IPS-18c (cell line): ENCODE results near the gene TRHDE.

ENCODE experiments used
- H3K4me3 ChIP-seq: 2 replicates; pipeline ENCODE4 v1.7.0; 2013; ENCODE audit warnings: low read depth, mild to moderate bottlenecking, low read length, moderate library complexity; ENCODE audit not compliant: insufficient read depth
- H3K9me3 ChIP-seq: one replicate; pipeline ENCODE4 v1.6.1; 2013; ENCODE audit warnings: mild to moderate bottlenecking, low read length, moderate library complexity; ENCODE audit not compliant: control insufficient read depth, insufficient read depth

The TRHDE gene

DNA sequence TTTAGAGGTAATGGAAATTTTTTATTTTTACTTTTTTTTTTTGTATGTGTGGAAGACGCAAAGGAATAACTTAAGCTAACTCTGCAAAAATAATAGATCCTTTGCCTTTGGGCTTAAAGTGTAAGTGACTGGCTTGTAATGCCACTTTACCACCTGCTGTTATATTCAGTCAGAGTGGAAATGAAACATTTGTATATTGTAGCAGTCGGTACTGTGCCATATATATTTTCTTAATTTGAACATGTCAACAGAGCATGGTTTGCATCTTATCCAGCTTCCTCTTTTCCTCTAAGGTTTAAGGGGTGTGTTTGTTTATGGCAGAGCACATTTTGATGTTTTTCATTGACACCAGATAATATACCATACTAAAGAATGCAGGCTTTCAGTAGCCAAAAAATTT is 176.6 kb downstream of the TRHDE start:
- H3K9me3 ChIP-seq = no peaks in the 10 kb centered on the region
- no peak overlapping the region for H3K4me3 ChIP-seq

DNA sequence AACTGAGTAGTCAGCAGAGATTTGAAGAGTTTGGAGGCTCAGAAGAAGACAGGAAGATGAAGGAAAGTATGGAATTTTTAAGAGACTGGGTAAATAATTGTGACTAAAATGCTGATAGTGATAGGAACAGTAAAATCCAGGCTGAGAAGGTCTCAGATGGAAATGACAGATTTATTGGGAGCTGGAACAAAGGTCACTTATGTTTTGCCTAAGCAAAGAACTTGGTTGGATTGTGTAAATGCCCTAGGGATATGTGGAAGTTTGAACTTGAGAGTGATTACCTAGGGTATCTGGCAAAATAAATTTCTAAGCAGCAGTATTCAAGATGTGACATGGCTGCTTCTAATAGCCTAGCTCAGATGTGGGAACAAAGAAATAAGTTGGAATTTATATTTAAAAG is 180.9 kb downstream of the TRHDE start:
- Histone ChIP-seq H3K4me3 (no peak overlapping the region), H3K9me3 (peaks cover 3% of the 10 kb centered on the region)

DNA sequence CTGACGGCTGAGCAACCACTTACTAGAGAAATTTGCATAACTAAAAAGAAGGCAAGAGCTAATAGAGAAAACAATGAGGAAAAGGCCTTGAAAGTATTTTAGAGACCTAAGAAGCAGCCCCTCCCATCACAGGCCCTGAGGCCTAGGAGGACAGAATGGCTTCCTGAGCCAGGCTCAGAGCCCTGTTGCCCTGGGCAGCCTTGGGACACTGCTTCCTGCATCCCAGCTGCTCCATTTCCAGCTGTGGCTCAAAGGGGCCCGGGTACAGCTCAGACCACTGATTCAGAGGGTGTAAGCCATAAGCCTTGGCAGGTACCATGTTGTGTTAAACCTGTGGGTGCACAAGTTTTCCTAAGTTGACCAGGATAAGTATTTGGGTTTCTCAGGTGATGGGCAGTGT is 181.4 kb downstream of the TRHDE start:
- H3K4me3 ChIP-seq = no peak overlapping the region

DNA sequence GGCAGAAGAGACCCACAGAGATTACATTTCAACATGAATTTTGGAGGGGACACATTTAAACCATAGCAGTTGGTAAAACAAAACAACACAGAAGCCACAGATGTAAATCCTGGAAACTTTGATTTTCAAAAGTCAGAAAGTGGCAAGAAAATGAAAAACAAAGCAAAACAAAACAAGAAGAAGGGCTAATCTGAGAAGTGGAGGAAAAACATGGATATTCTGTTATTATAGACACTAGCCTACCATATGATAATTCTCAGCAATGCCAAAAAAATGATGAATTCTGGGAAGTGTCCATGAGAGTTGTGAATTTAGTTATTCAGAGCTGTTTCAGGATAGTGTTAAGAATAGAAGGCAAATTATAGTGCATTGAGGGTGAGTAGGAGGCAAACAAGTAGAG is 192.3 kb downstream of the TRHDE start:
- Histone ChIP-seq H3K4me3 (no peak overlapping the region), H3K9me3 (no peaks in the 10 kb centered on the region)

More for the DNA sequence above, 181.4 kb downstream of the TRHDE start:
- H3K9me3 ChIP-seq = peaks cover 3% of the 10 kb centered on the region

DNA sequence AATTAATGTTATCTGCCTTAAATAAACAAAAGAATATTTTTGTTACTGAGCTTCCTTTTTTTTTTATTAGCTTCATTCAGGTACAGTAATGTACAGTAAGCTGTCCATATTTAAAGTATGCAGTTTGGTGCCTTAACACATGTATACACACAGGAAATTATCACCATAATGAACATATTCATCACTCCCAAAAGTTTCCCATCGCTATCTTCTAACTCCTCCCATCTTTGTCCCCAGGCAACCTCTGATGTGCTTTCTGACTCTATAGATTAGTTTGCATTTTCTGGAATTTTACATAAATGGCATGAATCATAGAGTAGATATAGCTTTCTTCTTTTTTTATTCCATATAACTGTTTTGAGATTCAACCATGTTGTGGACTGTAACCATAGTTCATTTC is 193.0 kb downstream of the TRHDE start:
- Histone ChIP-seq H3K9me3 (no peaks in the 10 kb centered on the region), H3K4me3 (no peak overlapping the region)

DNA sequence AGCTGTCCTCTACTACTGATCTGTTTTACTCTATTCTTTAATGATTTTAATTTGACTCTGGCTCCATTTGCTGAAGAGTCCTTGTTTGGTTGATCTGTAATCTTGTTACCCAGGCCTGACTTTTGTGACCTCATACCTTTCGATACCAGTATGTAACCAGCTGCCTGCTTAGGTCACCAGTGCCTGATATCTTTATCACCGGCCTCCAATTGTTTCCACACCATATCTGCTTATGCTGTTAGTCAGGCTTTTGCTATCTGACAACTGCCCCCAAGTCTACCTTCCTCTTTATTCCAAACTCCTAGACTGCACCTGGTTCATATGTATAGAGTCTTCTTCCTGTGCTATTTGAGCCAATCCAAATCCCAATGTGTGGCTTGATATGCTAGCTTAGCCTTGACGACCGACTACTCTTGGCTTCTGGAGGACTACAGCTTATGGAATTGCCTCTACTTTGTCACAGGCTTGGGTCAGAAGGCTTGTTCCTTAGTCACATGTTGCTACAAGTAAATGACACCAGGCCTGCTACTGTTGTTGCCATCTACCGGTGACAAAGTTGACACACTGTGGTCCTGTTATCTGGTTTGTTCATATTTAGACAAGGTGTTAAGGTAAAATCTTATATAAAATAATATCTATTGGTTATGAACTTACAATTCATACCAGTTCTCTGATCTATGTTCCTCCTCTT is 193.9 kb downstream of the TRHDE start:
- Histone ChIP-seq H3K4me3 (no peak overlapping the region), H3K9me3 (no peaks in the 10 kb centered on the region)

DNA sequence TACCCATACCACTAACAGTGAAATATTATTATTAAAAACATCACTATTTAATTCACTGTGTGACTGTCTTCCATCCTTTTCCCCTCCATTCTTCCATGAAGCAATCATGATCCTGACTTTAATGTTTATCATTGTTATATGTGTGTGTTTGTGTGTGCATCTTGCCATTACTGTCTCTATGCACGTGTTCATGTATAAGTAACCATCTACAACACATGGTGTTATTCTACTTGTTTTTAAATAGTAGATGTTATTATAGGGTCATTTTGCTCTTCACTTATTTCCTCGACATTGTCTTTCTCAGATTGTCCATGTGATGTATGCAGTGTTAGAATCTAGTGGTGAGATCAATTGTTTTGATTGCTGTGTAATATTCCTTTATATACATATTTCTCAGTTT is 195.8 kb downstream of the TRHDE start:
- H3K9me3 ChIP-seq = no peaks in the 10 kb centered on the region
- no peak overlapping the region for H3K4me3 ChIP-seq

DNA sequence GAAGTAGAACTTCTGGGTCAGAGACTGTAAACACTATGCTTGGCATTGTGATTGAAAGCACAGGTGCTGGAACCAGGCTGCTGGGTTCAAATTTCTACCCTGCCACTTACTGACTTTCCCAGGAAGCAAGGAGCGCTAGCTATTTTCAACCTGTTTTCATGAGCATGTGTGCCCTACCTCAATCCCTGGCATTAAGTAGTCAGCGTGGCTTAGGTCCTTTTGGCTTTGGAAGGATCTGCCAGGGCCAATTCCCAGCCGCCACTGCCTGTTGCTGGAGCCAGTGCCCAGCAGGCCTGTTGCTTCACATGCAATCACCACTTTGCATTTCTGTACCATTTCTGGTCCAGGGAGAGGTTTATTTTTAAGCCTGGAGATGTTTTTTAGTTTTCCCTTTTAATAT is 196.3 kb downstream of the TRHDE start:
- no peak overlapping the region for H3K4me3 ChIP-seq

DNA sequence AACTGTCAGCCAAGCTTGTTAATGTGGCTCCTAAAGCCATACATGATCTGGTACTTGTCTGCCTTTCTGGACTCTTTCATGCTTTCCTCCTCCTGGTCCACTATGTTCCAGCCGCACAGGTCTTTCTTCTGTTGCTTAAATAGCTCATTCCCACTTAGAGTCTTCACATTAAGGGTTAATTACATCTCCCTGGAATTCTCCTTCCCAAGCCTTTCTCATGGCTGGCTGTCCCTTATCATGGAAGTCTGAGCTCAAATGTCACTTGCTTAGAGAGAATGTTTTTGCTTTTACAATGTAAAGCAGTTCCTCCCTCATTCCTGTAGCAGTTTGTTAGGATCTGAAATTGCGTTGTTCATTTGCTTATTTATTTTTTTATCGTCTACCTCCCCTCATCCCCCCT is 199.6 kb downstream of the TRHDE start:
- H3K9me3 ChIP-seq = no peaks in the 10 kb centered on the region
- H3K4me3 ChIP-seq = no peak overlapping the region

More for the DNA sequence above, 196.3 kb downstream of the TRHDE start:
- H3K9me3 ChIP-seq = no peaks in the 10 kb centered on the region

DNA sequence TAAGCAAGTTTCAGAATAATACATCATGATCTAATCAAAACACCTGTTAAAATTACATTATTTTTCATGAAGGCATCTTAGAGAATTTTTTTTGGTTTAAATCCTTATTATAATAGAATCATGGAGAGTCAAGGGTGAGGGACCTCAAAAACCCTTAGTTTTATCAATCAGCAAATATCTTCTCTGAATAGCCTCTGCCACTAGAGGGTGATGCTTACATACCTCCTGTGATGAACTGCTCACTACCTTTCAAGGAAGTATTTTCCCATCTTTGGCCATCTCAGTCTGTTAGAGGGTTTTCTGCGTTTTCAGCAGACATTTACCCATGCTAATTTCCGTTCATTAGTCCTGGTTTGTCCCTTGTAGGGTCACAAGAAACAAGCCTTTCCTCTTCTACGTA is 200.2 kb downstream of the TRHDE start:
- H3K9me3 ChIP-seq = no peaks in the 10 kb centered on the region

DNA sequence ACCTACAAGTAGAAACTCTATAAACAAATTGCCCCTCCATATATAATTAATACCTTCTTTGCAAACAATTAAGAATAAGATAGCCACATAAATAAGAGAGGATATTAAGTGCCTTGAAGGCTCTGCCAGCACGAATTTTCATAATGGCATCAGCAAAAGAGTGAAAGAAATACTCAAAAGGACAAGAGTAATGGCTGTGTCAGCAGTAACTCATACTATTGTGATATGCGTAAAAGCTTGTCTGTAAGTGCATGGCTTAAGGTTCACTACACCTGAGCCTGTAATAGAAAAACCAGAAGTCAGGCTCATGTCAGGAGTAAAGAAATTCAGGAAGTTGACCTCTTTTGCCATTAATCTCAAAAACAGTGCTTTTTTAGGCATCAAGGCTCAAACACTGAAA is 204.1 kb downstream of the TRHDE start:
- no peaks in the 10 kb centered on the region for H3K9me3 ChIP-seq
- H3K4me3 ChIP-seq = no peak overlapping the region

More for the DNA sequence above, 200.2 kb downstream of the TRHDE start:
- no peak overlapping the region for H3K4me3 ChIP-seq

DNA sequence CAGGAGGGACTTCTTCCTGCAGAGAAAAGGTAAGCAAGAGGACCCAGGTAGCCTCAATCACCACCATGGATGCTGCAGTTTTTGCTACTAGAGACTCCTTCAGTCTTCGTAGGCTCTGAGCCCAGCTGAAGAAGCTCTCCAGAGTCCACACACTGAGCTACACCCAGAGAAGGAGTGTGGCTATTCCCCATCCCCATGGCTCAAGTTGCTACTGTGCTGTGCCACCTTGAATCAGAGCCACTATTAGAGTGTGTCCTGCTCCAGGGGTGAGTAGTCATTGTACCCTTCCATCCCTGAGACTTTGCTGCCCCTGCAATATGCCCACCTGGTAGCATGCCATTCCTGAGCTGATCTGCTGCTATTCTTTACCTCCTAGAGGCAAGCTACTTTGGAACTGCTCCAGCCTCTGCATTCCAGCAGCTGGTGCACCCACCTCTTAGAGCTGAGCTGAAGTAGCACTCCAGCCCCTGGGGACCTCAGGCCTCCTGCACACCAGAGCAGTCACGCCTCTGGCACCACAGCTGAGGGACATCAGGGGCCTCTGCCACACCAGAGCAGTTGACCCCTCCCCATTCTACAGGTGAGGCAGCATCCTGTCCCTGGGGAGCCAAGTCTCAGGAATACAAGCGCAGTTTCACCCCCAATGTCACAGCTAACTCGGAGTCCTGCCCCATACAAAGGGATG is 213.0 kb downstream of the TRHDE start:
- Histone ChIP-seq H3K4me3 (no peak overlapping the region), H3K9me3 (no peaks in the 10 kb centered on the region)

DNA sequence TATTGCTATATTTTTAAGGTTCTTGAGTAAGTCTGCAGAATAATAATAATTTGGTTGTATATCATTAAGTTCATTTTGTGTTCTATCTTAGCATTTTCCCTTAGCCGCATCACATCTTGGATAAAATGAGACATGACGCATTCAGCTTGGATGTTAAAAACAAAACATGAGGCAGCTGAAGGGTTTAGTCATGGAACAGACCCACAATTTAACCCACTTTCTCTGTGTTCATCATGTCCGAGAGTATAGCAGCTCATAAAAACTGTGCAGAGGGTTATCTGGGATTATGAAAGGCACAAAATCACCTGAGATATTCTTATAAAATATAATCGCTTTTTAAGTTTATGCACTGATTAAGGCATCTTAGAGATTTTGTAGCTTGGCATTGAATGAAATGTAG is 219.3 kb downstream of the TRHDE start:
- Histone ChIP-seq H3K4me3 (no peak overlapping the region), H3K9me3 (no peaks in the 10 kb centered on the region)

DNA sequence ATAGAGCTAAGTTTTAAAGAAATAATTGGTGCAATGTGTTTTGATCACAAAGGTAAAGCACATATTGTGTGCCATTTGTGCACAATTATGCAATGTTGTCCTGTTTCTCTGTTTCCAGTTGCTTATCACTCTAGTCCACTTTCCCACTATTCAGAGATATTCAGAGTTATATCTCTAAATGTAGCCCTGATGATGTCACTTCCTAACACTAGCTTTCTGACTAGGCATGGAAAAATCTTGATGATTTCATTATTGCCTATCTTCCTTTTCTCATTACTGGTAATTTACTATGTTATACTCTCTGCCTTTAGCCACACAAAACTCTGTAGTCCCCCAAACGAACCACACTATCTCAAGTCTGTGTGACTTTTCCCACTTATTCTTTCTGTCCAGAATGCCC is 221.2 kb downstream of the TRHDE start:
- Histone ChIP-seq H3K4me3 (no peak overlapping the region), H3K9me3 (no peaks in the 10 kb centered on the region)

DNA sequence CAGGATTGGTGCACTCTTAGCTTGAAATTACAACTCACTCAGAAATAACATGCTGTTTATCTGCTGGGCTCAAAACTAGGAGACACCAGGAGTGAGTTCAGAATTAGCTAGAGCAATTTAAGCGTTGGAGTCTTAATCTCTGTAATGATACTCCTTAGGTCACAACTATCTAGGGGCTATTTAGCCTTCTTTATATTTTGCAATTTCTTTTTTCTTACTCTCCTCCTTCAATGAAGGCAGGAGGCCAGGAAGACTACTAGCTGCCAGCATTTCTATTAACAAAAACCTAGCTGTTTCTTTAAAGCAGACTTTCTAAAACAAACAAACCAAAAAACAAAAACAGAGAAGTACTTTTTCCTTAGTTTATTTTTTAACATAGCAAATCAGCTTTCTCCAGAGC is 226.2 kb downstream of the TRHDE start:
- no peaks in the 10 kb centered on the region for H3K9me3 ChIP-seq
- no peak overlapping the region for H3K4me3 ChIP-seq

DNA sequence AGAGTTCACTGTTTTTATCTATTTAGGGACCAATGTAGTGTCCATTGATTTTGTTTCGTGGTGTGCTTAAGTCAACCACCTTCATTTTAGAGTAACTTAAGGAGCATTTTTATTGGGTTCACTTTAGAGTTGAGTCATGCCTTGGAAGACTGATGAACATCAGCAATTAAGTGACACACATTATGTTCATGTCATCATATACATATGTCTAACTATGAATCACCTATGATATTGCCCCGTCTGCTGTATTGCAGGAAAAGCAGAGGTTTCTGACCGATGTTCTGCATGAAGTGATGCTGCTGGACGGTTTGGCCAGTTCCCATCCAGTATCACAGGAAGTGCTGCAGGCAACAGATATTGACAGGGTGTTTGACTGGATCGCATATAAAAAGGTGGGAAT is 227.1 kb downstream of the TRHDE start:
- Histone ChIP-seq H3K4me3 (no peak overlapping the region), H3K9me3 (no peaks in the 10 kb centered on the region)

DNA sequence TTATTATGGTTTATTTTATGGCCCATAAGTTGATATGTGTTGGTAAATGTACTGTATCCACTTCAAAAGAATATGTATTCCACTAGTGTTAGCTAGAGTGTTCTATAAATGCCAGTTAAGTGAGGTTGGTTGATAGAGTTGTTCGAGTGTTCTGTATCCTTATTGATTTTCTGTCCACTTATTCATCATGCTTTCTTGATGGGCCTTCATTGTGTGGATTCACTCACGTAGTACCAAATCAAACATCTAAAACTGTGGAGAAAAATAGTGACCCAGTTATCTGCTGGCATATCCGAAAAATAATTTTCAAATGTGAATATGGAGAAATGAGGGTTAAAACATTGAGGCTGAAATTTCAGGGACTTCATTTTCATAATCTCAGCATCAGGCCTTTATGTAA is 230.4 kb downstream of the TRHDE start:
- no peak overlapping the region for H3K4me3 ChIP-seq

DNA sequence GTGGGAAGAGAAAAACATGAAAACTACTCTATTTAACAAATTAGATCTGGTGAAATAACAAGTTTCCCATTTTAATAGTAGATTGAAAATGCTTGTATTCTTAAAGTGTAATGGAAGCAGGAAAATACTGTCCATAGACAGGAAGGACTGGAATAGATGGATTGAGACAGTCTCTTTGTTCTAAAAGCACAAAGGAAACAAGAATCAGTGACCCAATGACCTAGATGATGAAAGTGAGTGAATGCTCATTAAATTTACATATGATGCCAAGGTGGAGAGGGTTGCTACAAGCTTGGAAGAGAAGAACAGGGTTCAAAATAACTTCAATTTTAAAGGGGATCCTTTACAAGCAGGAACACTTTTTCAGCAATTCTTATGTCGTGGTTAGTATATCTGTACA is 233.1 kb downstream of the TRHDE start:
- Histone ChIP-seq H3K9me3 (no peaks in the 10 kb centered on the region), H3K4me3 (no peak overlapping the region)

More for the DNA sequence above, 230.4 kb downstream of the TRHDE start:
- H3K9me3 ChIP-seq = no peaks in the 10 kb centered on the region

DNA sequence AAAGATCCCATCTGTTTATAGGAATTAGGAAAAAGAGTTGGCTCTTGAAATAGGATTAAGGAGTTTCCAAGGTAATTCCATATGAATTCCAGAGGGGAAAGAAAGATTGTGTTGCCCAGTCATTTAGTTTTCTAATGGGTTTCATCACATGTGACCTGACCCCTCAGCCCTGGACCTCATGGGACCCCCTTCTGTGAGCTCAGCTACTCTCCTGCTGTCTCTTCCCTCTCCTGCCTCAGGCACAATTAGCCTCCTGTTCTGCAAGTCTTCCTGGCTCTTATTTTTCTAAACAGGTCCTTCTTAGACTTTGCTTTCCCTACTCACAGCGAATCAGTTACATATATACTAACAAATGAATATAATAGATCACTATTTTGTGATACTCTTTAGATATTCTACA is 237.7 kb downstream of the TRHDE start:
- no peaks in the 10 kb centered on the region for H3K9me3 ChIP-seq
- H3K4me3 ChIP-seq = no peak overlapping the region
